OCI-LY1 (cell line): ENCODE results near the gene NDRG2.

Source experiments
- EZH2 ChIP-seq: fragments of 200-600 bp; sonication (generic), shearing (Covaris generic); IDR thresholded peaks from 2 replicates; pipeline ENCODE4 v1.8.0; 2017; ENCODE audit warnings: borderline replicate concordance, mixed run types, mild to moderate bottlenecking, antibody characterized with exemption, low read length, moderate library complexity, mixed read lengths
- TF ChIP-seq, protein P1 (sequence below): fragments of 200-600 bp; sonication (generic), shearing (Covaris generic); IDR thresholded peaks from 2 replicates; pipeline ENCODE4 v1.5.1; 2017; ENCODE audit warnings: mild to moderate bottlenecking, antibody characterized with exemption, low read length, moderate library complexity, mixed read lengths

GRCh38 chr14:21026988-21027315 is 2.1 kb upstream of the NDRG2 start:
- TF ChIP-seq, protein P1, sequence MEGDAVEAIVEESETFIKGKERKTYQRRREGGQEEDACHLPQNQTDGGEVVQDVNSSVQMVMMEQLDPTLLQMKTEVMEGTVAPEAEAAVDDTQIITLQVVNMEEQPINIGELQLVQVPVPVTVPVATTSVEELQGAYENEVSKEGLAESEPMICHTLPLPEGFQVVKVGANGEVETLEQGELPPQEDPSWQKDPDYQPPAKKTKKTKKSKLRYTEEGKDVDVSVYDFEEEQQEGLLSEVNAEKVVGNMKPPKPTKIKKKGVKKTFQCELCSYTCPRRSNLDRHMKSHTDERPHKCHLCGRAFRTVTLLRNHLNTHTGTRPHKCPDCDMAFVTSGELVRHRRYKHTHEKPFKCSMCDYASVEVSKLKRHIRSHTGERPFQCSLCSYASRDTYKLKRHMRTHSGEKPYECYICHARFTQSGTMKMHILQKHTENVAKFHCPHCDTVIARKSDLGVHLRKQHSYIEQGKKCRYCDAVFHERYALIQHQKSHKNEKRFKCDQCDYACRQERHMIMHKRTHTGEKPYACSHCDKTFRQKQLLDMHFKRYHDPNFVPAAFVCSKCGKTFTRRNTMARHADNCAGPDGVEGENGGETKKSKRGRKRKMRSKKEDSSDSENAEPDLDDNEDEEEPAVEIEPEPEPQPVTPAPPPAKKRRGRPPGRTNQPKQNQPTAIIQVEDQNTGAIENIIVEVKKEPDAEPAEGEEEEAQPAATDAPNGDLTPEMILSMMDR = no peak
- TF ChIP-seq EZH2 = no peak
